Airway epithelial cell (primary cell): ENCODE measurements around the gene DIRAS1. TPM values are rescaled to one million over a fixed set of nuclear protein-coding genes. Genes with fewer than 3 reads are reported as not detected.

ENCODE experiments used
- total RNA-seq: library from RNA; depleted of rRNA; stranded (reverse); fragments of >200 nt; gene quantifications from 2 replicates; pipeline ENCODE4 v1.2.3, GENCODE V29; 2015

DIRAS1 gene
- 0.14 TPM in 1 of 2 replicates, not detected in the other for total RNA-seq

GRCh38 chr19:2720777-2721569 is at the start of gene DIRAS1:
DIRAS1 (minus strand) TSS chr19:2721372; CDS start chr19:2717806, 3,566 bp downstream.

GRCh38 chr19:2739602-2740313 is 18.6 kb upstream of the DIRAS1 start, which contains the start of gene SLC39A3:
SLC39A3 (minus strand) TSS chr19:2740017; CDS start chr19:2737257, 2,760 bp downstream.

GRCh38 chr19:2702170-2703076 is 18.7 kb downstream of the DIRAS1 start, which contains the start of gene GNG7:
GNG7 (minus strand) TSS chr19:2702694; CDS start chr19:2520688, 182,006 bp downstream.

Other genes with a start within 250 kb of the DIRAS1 start
- 25.6 and 32.0 TPM in 2 replicates for gene GADD45B, start 245.2 kb downstream of the DIRAS1 start, total RNA-seq
- gene GNG7, start 18.7 kb downstream of the DIRAS1 start, total RNA-seq = 0.09 and 0.14 TPM in 2 replicates
- 40.5 and 64.9 TPM in 2 replicates for gene SLC39A3, start 18.6 kb upstream of the DIRAS1 start, total RNA-seq
- gene SGTA, start 61.9 kb upstream of the DIRAS1 start, total RNA-seq = 70.2 and 72.1 TPM in 2 replicates
- gene THOP1, start 64.1 kb upstream of the DIRAS1 start, total RNA-seq = 120 and 132 TPM in 2 replicates
- 2.2 and 4.0 TPM in 2 replicates for gene ZNF554, start 98.5 kb upstream of the DIRAS1 start, total RNA-seq
- gene ZNF555, start 120.1 kb upstream of the DIRAS1 start, total RNA-seq = 1.9 and 4.0 TPM in 2 replicates
- 1.3 and 2.4 TPM in 2 replicates for gene ZNF556, start 146.0 kb upstream of the DIRAS1 start, total RNA-seq
- gene ZNF57, start 179.6 kb upstream of the DIRAS1 start, total RNA-seq = 8.0 and 14.7 TPM in 2 replicates
- gene ZNF77, start 223.6 kb upstream of the DIRAS1 start, total RNA-seq = 4.4 and 4.8 TPM in 2 replicates